Adrenal gland (tissue), 5 donors: ENCODE measurements around the gene HNRNPLL.

Source experiments
- CTCF ChIP-seq, 6 experiments: fragments of 450-650 bp in 4 of 6; fragments of 200-600 bp in 2 of 6; sonication (generic) in 1 of 6; IDR thresholded peaks; 1 replicate in 5 of 6; 2 replicates in 1 of 6; pipeline versions ENCODE4 v1.5.1 to v1.8.0; 2016 to 2021; ENCODE audit warnings: antibody characterized with exemption in 6 of 6, mild to moderate bottlenecking in 2 of 6, moderate library complexity in 1 of 6
- POLR2A ChIP-seq, 2 donors: fragments of 450-650 bp; IDR thresholded peaks; one replicate each; pipeline ENCODE4 v1.6.1; 2017; ENCODE audit warnings: antibody characterized with exemption in 2 of 2, mild to moderate bottlenecking in 2 of 2, moderate library complexity in 1 of 2
- donor health status: DM: no; HTN: no; CAD: no.

- TF ChIP-seq CTCF (IDR thresholded peaks at IDR 0.05) (no peak), POLR2A (IDR thresholded peaks at IDR 0.05) (no peak)
These were observed 56.1 kb downstream of the HNRNPLL start for GRCh38 chr2:38546585-38546984.
